Activated T-cell treated with anti-CD3 and anti-CD28 coated beads, Interleukin-2, amount 50 U/mL, for 72 hours (primary cell): Measurements from ENCODE around the gene ELK3. TPM values are rescaled to one million over a fixed set of nuclear protein-coding genes. Genes with fewer than 3 reads are reported as not detected.

Experiments used
- ATAC-seq, 2 donors: fragments of 150-1000 bp; cut with Tn5 transposase; replicated peaks in 1 of 2; 2 replicates each; pipeline ENCODE4 v1.10.0; 2021; ENCODE audit warnings: moderate library complexity in 2 of 2, mild to moderate bottlenecking in 1 of 2
- DNase-seq, 2 donors: peaks; one replicate each; pipeline ENCODE4 v3.0.0; 2021 to 2022; ENCODE audit warnings: mixed read lengths in 1 of 2
- H3K27ac Mint-ChIP-seq: one replicate; pipeline ENCODE4 v1.8.0; 2022; ENCODE audit warnings: mild to moderate bottlenecking, moderate library complexity, mixed read lengths
- H3K27me3 Mint-ChIP-seq: one replicate; pipeline ENCODE4 v1.8.0; 2022; ENCODE audit warnings: low read depth, mixed read lengths
- H3K36me3 Mint-ChIP-seq, 2 donors: one replicate each; pipeline ENCODE4 v1.8.0; 2022; ENCODE audit warnings: mixed read lengths in 2 of 2, mild to moderate bottlenecking in 1 of 2; ENCODE audit not compliant: insufficient read depth in 2 of 2
- H3K4me1 Mint-ChIP-seq: one replicate; pipeline ENCODE4 v1.8.0; 2022; ENCODE audit warnings: low read depth, mixed read lengths
- H3K4me3 Mint-ChIP-seq, 2 donors: one replicate each; pipeline ENCODE4 v1.8.0; 2022; ENCODE audit warnings: mild to moderate bottlenecking in 2 of 2, mixed read lengths in 2 of 2, moderate library complexity in 2 of 2
- H3K9me3 Mint-ChIP-seq, 2 donors: one replicate each; pipeline ENCODE4 v1.8.0; 2022; ENCODE audit warnings: mixed read lengths in 2 of 2
- total RNA-seq, 2 donors: library from RNA; stranded (reverse); gene quantifications; one replicate each; pipeline ENCODE4 v1.2.3, GENCODE V29; 2022

Gene ELK3
- total RNA-seq, 2 donors from 2014 or later = 31.2 to 34.9 TPM

DNA sequence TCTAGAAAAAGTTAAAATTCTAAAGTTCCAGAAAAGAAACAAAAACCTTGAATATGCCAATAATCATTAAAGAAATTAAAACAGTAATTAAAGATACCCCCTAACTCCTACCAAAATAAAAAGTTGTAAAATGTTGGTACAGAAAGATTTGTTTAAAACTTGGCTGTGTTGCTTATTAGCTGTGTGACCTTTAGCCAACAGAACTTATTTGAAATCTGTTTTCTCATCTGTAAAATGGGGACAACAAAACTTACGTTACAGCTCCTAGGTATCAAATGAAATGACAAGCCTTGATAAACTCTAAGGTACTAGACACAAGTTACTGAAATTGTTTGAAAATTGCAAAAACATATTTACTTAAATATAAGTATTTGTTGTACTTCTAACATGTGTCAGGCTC, 71.7 kb downstream of the ELK3 start:
- Mint-ChIP-seq H3K27ac (no peak overlapping the region), H3K4me1 (no peaks in the 10 kb centered on the region), H3K9me3 (no peaks in the 10 kb centered on the region), H3K4me3 (no peak overlapping the region), H3K27me3 (no peaks in the 10 kb centered on the region), H3K36me3 (peaks cover 10 to 28% of the 10 kb centered on the region in 2 donors)
- ATAC-seq (no peak), DNase-seq (no peak)

- H3K27ac Mint-ChIP-seq = no peak overlapping the region
- DNase-seq (no peak), ATAC-seq (peak in 1 of 2 donors; percentile 78)
- no peaks in the 10 kb centered on the region for H3K9me3 Mint-ChIP-seq
- H3K4me1 Mint-ChIP-seq = no peaks in the 10 kb centered on the region
- no peak overlapping the region for H3K4me3 Mint-ChIP-seq
- peaks cover 7 to 24% of the 10 kb centered on the region in 2 donors for H3K36me3 Mint-ChIP-seq
- H3K27me3 Mint-ChIP-seq = no peaks in the 10 kb centered on the region
Observed at GRCh38 chr12:96266238-96266637, 72.1 kb downstream of the ELK3 start.

- Mint-ChIP-seq H3K27ac (peak overlapping the region; percentile 83), H3K27me3 (no peaks in the 10 kb centered on the region), H3K36me3 (peaks cover 6 to 19% of the 10 kb centered on the region in 2 donors), H3K9me3 (no peaks in the 10 kb centered on the region), H3K4me3 (no peak overlapping the region), H3K4me1 (peaks cover 27% of the 10 kb centered on the region)
- ATAC-seq (peak; percentile 66 to 78), DNase-seq (no peak)
Observed at GRCh38 chr12:96271469-96272199, 77.5 kb downstream of the ELK3 start.

- Mint-ChIP-seq H3K36me3 (peaks cover 6 to 11% of the 10 kb centered on the region in 2 donors), H3K27ac (peak overlapping the region; percentile 17), H3K4me3 (no peak overlapping the region), H3K27me3 (no peaks in the 10 kb centered on the region), H3K4me1 (peaks cover 27% of the 10 kb centered on the region), H3K9me3 (no peaks in the 10 kb centered on the region)
- ATAC-seq (peak; percentile 64 to 72), DNase-seq (no peak)
Observed at GRCh38 chr12:96274331-96274730, 80.2 kb downstream of the ELK3 start.

DNA sequence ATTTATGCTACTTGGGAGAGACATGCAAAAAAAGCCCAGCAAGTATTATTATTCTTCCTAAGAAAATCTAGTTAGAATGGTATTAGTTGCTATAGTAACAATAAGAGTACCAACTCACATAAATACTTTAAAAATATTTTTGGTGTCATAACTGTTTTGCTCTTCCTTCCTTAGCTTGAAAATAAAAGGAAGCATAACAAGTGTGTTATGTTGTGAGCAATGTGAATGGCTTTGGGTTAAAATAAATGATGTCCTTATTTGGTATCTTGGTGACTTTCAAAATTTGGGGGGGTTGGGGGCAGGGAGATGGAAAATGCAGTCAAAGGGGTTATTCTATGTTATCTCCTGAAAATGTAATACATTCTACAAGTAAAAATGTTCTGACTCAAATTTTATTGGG, 91.0 kb downstream of the ELK3 start:
- peaks cover 5% of the 10 kb centered on the region for H3K4me1 Mint-ChIP-seq
- no peak overlapping the region for H3K4me3 Mint-ChIP-seq
- H3K36me3 Mint-ChIP-seq = peaks cover 12 to 37% of the 10 kb centered on the region in 2 donors
- DNase-seq (no peak), ATAC-seq (no peak)
- H3K27me3 Mint-ChIP-seq = no peaks in the 10 kb centered on the region
- H3K27ac Mint-ChIP-seq = peak overlapping the region; percentile 38
- H3K9me3 Mint-ChIP-seq = no peaks in the 10 kb centered on the region

GRCh38 chr12:96289067-96289466, 94.9 kb downstream of the ELK3 start:
- H3K4me1 Mint-ChIP-seq = peaks cover 5% of the 10 kb centered on the region
- H3K27me3 Mint-ChIP-seq = no peaks in the 10 kb centered on the region
- DNase-seq (no peak), ATAC-seq (no peak)
- H3K9me3 Mint-ChIP-seq = no peaks in the 10 kb centered on the region
- no peak overlapping the region for H3K27ac Mint-ChIP-seq
- no peak overlapping the region for H3K4me3 Mint-ChIP-seq
- peaks cover 10 to 36% of the 10 kb centered on the region in 2 donors for H3K36me3 Mint-ChIP-seq

DNA sequence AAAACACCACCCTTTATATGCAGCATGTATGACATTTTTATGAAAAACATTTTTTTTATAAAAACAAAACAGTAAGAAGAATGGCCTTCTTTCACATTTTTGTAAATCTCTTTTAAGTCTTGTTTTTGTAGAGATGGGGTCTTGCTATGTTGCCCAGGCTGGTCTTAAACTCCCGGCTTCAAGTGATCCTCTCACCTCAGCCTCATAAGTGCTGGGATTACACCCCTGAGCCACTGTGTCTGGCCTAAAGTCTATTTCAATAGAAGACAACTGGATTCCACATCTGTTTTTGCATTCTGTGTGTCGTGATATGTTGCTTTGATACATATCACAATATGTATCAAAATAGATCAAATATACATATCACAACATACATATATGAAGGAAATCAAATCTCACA, 98.9 kb downstream of the ELK3 start:
- DNase-seq = no peak
- no peaks in the 10 kb centered on the region for H3K27me3 Mint-ChIP-seq
- H3K4me3 Mint-ChIP-seq = no peak overlapping the region
- peaks cover 18% of the 10 kb centered on the region for H3K4me1 Mint-ChIP-seq
- no peaks in the 10 kb centered on the region for H3K9me3 Mint-ChIP-seq
- no peak overlapping the region for H3K27ac Mint-ChIP-seq
- no peak for ATAC-seq
- H3K36me3 Mint-ChIP-seq = peaks cover 6 to 16% of the 10 kb centered on the region in 2 donors

DNA sequence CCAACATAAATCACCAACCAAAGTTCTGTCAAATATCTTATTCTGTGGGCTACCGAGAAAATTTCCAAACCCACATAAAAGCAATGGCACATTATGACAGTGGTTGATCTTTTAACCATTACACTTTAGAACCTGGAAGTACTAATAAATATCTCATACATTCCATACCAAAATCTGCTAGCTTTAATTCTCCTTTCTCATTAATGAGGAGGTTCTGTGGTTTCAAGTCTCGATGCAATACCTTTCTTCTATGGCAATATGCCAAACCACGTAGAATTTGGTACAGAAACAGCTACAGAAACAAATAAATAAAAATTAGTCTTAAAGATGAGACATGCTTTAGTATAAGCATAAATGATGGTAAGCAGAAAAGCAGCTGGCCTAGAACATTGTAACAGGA, 100.7 kb downstream of the ELK3 start:
- H3K27me3 Mint-ChIP-seq = no peaks in the 10 kb centered on the region
- peaks cover 4 to 21% of the 10 kb centered on the region in 2 donors for H3K36me3 Mint-ChIP-seq
- no peaks in the 10 kb centered on the region for H3K9me3 Mint-ChIP-seq
- peaks cover 18% of the 10 kb centered on the region for H3K4me1 Mint-ChIP-seq
- DNase-seq (no peak), ATAC-seq (no peak)
- H3K4me3 Mint-ChIP-seq = no peak overlapping the region
- H3K27ac Mint-ChIP-seq = peak overlapping the region; percentile 54

- no peaks in the 10 kb centered on the region for H3K27me3 Mint-ChIP-seq
- H3K36me3 Mint-ChIP-seq = peaks cover 4 to 22% of the 10 kb centered on the region in 2 donors
- no peaks in the 10 kb centered on the region for H3K9me3 Mint-ChIP-seq
- peak overlapping the region; percentile 31 to 80 for H3K4me3 Mint-ChIP-seq
- peak overlapping the region; percentile 79 for H3K27ac Mint-ChIP-seq
- peak; percentile 52 to 70 for ATAC-seq
- DNase-seq = no peak
- peaks cover 21% of the 10 kb centered on the region for H3K4me1 Mint-ChIP-seq
Observed at GRCh38 chr12:96295532-96296160, 101.5 kb downstream of the ELK3 start.

GRCh38 chr12:96297504-96297903, 103.3 kb downstream of the ELK3 start:
- Mint-ChIP-seq H3K4me1 (peaks cover 28% of the 10 kb centered on the region), H3K36me3 (peaks cover 4 to 22% of the 10 kb centered on the region in 2 donors), H3K4me3 (no peak overlapping the region), H3K27me3 (no peaks in the 10 kb centered on the region), H3K27ac (no peak overlapping the region), H3K9me3 (no peaks in the 10 kb centered on the region)
- ATAC-seq = no peak
- no peak for DNase-seq

DNA sequence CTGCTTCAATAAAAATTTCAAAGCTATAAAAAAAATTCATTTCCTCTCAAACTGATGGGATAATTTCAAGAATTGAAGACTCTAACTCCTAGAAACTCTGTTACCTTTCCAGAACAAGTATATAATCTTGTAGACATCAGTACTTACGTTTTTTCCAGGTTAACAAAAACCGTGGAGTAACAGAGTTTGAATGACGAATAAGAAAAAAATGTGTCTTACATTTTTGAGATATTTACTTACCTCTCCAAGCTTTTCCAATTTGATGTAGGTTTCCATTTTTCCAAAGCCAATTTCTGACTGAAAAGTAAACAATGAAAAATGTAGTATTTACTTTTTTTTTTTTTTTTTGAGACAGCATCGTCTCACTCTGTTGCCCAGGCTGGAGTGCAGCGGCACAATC, 105.9 kb downstream of the ELK3 start:
- H3K4me3 Mint-ChIP-seq = no peak overlapping the region
- no peak overlapping the region for H3K27ac Mint-ChIP-seq
- H3K27me3 Mint-ChIP-seq = no peaks in the 10 kb centered on the region
- H3K36me3 Mint-ChIP-seq = peaks cover 3 to 22% of the 10 kb centered on the region in 2 donors
- H3K4me1 Mint-ChIP-seq = peaks cover 30% of the 10 kb centered on the region
- no peaks in the 10 kb centered on the region for H3K9me3 Mint-ChIP-seq
- DNase-seq (no peak), ATAC-seq (no peak)

DNA sequence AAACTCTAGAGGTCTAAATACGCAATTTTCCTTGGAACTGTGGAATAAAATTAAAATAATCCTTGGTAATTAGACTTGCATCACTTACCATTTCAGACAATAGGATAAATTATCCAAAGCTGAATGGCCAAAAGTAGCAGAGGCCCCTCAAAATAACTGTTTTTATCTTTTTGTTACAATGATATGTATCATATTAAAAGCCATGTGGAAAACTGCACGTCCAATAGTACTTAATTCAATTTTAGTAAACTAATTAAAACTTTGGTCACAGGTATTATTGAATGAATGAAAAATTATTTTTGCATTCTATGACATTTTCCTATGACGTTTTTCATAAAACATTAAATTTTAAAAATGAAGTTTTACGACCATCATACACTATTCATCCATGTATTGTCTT, 107.6 kb downstream of the ELK3 start:
- no peak for DNase-seq
- peaks cover 3 to 20% of the 10 kb centered on the region in 2 donors for H3K36me3 Mint-ChIP-seq
- no peaks in the 10 kb centered on the region for H3K27me3 Mint-ChIP-seq
- H3K9me3 Mint-ChIP-seq = no peaks in the 10 kb centered on the region
- peaks cover 23% of the 10 kb centered on the region for H3K4me1 Mint-ChIP-seq
- no peak overlapping the region for H3K4me3 Mint-ChIP-seq
- no peak for ATAC-seq
- no peak overlapping the region for H3K27ac Mint-ChIP-seq

- Mint-ChIP-seq H3K9me3 (no peaks in the 10 kb centered on the region), H3K27ac (peak overlapping the region; percentile 65), H3K27me3 (no peaks in the 10 kb centered on the region), H3K36me3 (peaks cover 3 to 17% of the 10 kb centered on the region in 2 donors), H3K4me3 (no peak overlapping the region), H3K4me1 (peaks cover 23% of the 10 kb centered on the region)
- ATAC-seq = no peak
- no peak for DNase-seq
Observed at GRCh38 chr12:96302687-96303310, 108.6 kb downstream of the ELK3 start.
